Esophagus muscularis mucosa (tissue), 4 donors: Measurements from ENCODE around the gene ADRA1B. TPM values are rescaled to one million over a fixed set of nuclear protein-coding genes. Genes with fewer than 3 reads are reported as not detected.
A peak's percentile ranks its signal among the peaks of the same experiment; 100 is the strongest.

Experiments used
- DNase-seq: peaks from one replicate; pipeline ENCODE4 v3.0.0-alpha.2; 2017; ENCODE audit errors: extremely low spot score
- H3K27ac ChIP-seq, 4 donors: fragments of 200-600 bp; sonication (generic); replicated peaks in 1 of 4; 1 replicate in 3 of 4; 2 replicates in 1 of 4; pipeline ENCODE4 v1.5.1; 2016 to 2019; ENCODE audit warnings: mild to moderate bottlenecking in 1 of 4
- H3K27me3 ChIP-seq, 4 donors: fragments of 200-600 bp; sonication (generic); one replicate each; pipeline versions ENCODE4 v1.5.1 to v1.6.0; 2016 to 2019
- H3K36me3 ChIP-seq, 4 donors: fragments of 200-600 bp; sonication (generic); one replicate each; pipeline ENCODE4 v1.5.1; 2016 to 2019
- H3K4me1 ChIP-seq, 4 donors: fragments of 200-600 bp; sonication (generic); one replicate each; pipeline ENCODE4 v1.5.1; 2016 to 2019
- H3K4me3 ChIP-seq, 4 donors: fragments of 200-600 bp; sonication (generic); 1 replicate in 2 of 4; 2 replicates in 2 of 4; pipeline ENCODE4 v1.5.1; 2016 to 2019; ENCODE audit warnings: mild to moderate bottlenecking in 4 of 4, moderate library complexity in 1 of 4
- H3K9me3 ChIP-seq, 4 donors: fragments of 200-600 bp; sonication (generic); 1 replicate in 3 of 4; 2 replicates in 1 of 4; pipeline ENCODE4 v1.5.1; 2016 to 2019
- EP300 ChIP-seq: sonication (generic); formaldehyde crosslinking; IDR thresholded peaks from one replicate; pipeline ENCODE4 v1.6.1; 2017; ENCODE audit warnings: antibody characterized with exemption
- POLR2A ChIP-seq: fragments of 450-650 bp; IDR thresholded peaks from one replicate; pipeline ENCODE4 v1.6.1; 2017; ENCODE audit warnings: antibody characterized with exemption, moderate library complexity, mild to moderate bottlenecking, low read depth
- POLR2AphosphoS5 ChIP-seq, 2 donors: sonication (generic); formaldehyde crosslinking; IDR thresholded peaks; one replicate each; pipeline ENCODE4 v1.6.1; 2017; ENCODE audit warnings: antibody characterized with exemption in 2 of 2
- WGBS: methylation state at CpG from one replicate; pipeline ENCODE4 v1.1.5; 2018; 5-methylcytosine and 5-hydroxymethylcytosine counted together
- intact Hi-C: fragments of 100-400 bp; cut with DNase I; formaldehyde crosslinking; loops from one replicate; pipeline ENCODE4 v1.15.1; 2023
- total RNA-seq, 4 donors: library from RNA; depleted of rRNA; stranded (reverse); fragments of >200 nt; gene quantifications; one replicate each; pipeline versions ENCODE4 v1.1.0 to v1.2.1, GENCODE V29; 2016
- TF ChIP-seq, protein P1 (sequence below), 3 experiments: fragments of 200-600 bp in 2 of 3; fragments of 450-650 bp in 1 of 3; sonication (generic) in 2 of 3; IDR thresholded peaks; one replicate each; pipeline ENCODE4 v1.5.1; 2017 to 2019; ENCODE audit warnings: antibody characterized with exemption in 3 of 3, mild to moderate bottlenecking in 2 of 3, moderate library complexity in 1 of 3

The ADRA1B gene
- total RNA-seq, 4 donors from 2014 or later: 1.7 to 3.2 (median 2.6) TPM

DNA sequence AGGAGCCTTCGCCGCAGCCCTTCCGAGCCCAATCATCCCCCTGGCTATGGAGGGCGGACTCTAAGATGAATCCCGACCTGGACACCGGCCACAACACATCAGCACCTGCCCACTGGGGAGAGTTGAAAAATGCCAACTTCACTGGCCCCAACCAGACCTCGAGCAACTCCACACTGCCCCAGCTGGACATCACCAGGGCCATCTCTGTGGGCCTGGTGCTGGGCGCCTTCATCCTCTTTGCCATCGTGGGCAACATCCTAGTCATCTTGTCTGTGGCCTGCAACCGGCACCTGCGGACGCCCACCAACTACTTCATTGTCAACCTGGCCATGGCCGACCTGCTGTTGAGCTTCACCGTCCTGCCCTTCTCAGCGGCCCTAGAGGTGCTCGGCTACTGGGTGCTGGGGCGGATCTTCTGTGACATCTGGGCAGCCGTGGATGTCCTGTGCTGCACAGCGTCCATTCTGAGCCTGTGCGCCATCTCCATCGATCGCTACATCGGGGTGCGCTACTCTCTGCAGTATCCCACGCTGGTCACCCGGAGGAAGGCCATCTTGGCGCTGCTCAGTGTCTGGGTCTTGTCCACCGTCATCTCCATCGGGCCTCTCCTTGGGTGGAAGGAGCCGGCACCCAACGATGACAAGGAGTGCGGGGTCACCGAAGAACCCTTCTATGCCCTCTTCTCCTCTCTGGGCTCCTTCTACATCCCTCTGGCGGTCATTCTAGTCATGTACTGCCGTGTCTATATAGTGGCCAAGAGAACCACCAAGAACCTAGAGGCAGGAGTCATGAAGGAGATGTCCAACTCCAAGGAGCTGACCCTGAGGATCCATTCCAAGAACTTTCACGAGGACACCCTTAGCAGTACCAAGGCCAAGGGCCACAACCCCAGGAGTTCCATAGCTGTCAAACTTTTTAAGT, 819 bp downstream of the ADRA1B start:
- H3K27ac ChIP-seq: peak overlapping the region; percentile 55 to 71 (median 62)
- peak overlapping the region; percentile 52 to 66 (median 53) for H3K4me3 ChIP-seq
- WGBS: 97% methylated on average over 28 of the region's 36 CpGs
- intact Hi-C loops: loop anchor here (5.0 to 10.0 kb wide), 2 partner anchors 402 to 470 kb away; no protein-coding TSS in a partner anchor
- H3K9me3 ChIP-seq: no peaks in the 10 kb centered on the region
- H3K4me1 ChIP-seq: peaks cover 4 to 34% (median 27%) of the 10 kb centered on the region in 4 donors
- no peak for DNase-seq
- H3K36me3 ChIP-seq: no peaks in the 10 kb centered on the region
- TF ChIP-seq POLR2AphosphoS5 (IDR thresholded peaks at IDR 0.05) (no peak), POLR2A (no peak), EP300 (no peak)
- TF ChIP-seq, protein P1, sequence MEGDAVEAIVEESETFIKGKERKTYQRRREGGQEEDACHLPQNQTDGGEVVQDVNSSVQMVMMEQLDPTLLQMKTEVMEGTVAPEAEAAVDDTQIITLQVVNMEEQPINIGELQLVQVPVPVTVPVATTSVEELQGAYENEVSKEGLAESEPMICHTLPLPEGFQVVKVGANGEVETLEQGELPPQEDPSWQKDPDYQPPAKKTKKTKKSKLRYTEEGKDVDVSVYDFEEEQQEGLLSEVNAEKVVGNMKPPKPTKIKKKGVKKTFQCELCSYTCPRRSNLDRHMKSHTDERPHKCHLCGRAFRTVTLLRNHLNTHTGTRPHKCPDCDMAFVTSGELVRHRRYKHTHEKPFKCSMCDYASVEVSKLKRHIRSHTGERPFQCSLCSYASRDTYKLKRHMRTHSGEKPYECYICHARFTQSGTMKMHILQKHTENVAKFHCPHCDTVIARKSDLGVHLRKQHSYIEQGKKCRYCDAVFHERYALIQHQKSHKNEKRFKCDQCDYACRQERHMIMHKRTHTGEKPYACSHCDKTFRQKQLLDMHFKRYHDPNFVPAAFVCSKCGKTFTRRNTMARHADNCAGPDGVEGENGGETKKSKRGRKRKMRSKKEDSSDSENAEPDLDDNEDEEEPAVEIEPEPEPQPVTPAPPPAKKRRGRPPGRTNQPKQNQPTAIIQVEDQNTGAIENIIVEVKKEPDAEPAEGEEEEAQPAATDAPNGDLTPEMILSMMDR (IDR thresholded peaks at IDR 0.05): no peak
- H3K27me3 ChIP-seq: peaks cover 0 to 57% (median 8%) of the 10 kb centered on the region in 4 donors

DNA sequence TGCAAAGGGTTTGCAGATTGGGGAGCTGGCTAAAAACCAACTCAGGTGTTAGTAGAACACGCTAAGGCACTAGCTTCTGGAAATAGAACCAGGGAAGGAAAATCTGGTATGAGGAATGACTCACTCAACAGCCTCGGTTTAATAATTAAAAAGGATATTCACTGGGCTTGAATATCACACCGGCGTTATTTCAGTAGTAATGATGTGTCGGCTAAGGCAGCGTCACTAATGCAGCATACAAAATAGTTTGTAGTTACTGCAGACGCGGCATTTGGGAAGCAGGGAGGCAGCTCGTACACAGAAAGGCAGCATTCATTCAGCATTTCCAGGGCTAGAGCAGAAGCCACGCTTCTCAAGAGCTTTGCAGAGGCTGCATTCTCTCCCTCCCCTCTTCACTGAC, 1.7 kb downstream of the ADRA1B start:
- intact Hi-C loops: loop anchor here (5.0 to 10.0 kb wide), 2 partner anchors 403 to 471 kb away; no protein-coding TSS in a partner anchor
- no peak overlapping the region for H3K27ac ChIP-seq
- 77% methylated on average over 10 of the region's 10 CpGs for WGBS
- TF ChIP-seq POLR2A (no peak), POLR2AphosphoS5 (IDR thresholded peaks at IDR 0.05) (no peak)
- no peaks in the 10 kb centered on the region for H3K36me3 ChIP-seq
- peaks cover 0 to 52% (median 8%) of the 10 kb centered on the region in 4 donors for H3K27me3 ChIP-seq
- peak overlapping the region in 1 of 4 donors; percentile 29 for H3K4me3 ChIP-seq
- no peaks in the 10 kb centered on the region for H3K9me3 ChIP-seq
- no peak for DNase-seq
- peaks cover 4 to 25% (median 18%) of the 10 kb centered on the region in 4 donors for H3K4me1 ChIP-seq

DNA sequence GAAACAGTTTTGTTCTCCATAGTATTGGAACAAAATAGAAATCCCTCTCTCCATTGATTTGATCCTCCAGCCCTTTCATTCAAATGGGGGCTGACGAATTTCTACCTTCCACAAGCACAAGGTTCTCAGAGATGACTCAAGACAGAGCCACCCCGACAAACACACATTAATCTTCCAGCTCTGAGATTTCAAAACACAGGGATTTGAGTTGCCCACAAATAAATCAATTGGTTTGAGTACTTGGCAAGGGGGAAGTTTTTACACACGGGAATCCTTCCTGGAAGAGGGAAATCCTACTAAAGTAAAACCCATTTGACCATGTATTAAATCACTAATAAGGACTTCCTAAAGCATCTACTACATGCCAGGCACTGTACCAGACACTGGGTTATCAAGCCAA, 5.4 kb downstream of the ADRA1B start:
- Histone ChIP-seq H3K27ac (no peak overlapping the region), H3K4me1 (peaks cover 0 to 2% (median 2%) of the 10 kb centered on the region in 4 donors), H3K36me3 (no peaks in the 10 kb centered on the region), H3K4me3 (no peak overlapping the region), H3K9me3 (no peaks in the 10 kb centered on the region), H3K27me3 (peaks cover 0 to 55% (median 3%) of the 10 kb centered on the region in 4 donors)
- TF ChIP-seq, protein P1 (IDR thresholded peaks at IDR 0.05): no peak
- no peak for TF ChIP-seq POLR2AphosphoS5 (IDR thresholded peaks at IDR 0.05)
- no peak for TF ChIP-seq POLR2A
- TF ChIP-seq EP300: no peak
- WGBS: 48% methylated on average over 3 of the region's 3 CpGs
- DNase-seq: no peak
- intact Hi-C loops: no loop called here

DNA sequence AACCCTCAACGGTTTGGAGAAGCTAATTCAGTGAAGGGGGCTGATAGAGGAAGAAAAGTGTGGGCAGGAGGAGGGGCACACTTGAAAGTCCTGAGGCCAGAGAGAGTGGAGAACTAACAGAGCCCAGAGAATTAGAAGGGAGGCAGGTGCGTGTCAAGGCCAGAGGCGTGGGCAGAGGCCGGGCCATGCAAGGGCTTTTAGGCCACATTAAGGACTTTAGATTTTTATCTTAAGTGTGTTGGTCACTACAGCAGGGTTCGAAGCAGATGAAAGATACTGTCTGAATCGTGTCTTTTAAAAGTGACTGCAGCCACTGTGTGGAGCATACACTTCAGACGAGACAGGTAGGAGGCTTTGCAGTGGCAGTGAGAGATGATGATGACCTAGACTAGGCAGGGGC, 6.7 kb downstream of the ADRA1B start:
- H3K27ac ChIP-seq: no peak overlapping the region
- H3K4me3 ChIP-seq: no peak overlapping the region
- DNase-seq: no peak
- H3K9me3 ChIP-seq: no peaks in the 10 kb centered on the region
- no peaks in the 10 kb centered on the region for H3K36me3 ChIP-seq
- peaks cover 0 to 49% (median 0%) of the 10 kb centered on the region in 4 donors for H3K27me3 ChIP-seq
- WGBS: 80% methylated on average over 7 of the region's 7 CpGs
- peaks cover 0 to under 1% (median 0%) of the 10 kb centered on the region in 4 donors for H3K4me1 ChIP-seq
- intact Hi-C loops: no loop called here
- no peak for TF ChIP-seq POLR2A
- TF ChIP-seq POLR2AphosphoS5 (IDR thresholded peaks at IDR 0.05): no peak
- TF ChIP-seq, protein P1 (IDR thresholded peaks at IDR 0.05): no peak
- no peak for TF ChIP-seq EP300
